HG03025 (cell line): ENCODE measurements around the gene DYNC2H1.
A peak's percentile ranks its signal among the peaks of the same experiment; 100 is the strongest.

ENCODE experiments used
- ATAC-seq: cut with Tn5 transposase; IDR thresholded peaks from one replicate; pipeline ENCODE4 v1.9.1; 2021; ENCODE audit warnings: mild to moderate bottlenecking, moderate library complexity; ENCODE audit not compliant: unreplicated experiment, low FRiP score

The DYNC2H1 gene

GRCh38 chr11:103108933-103109817 lies at the start of gene DYNC2H1:
Gene DYNC2H1, plus strand, starts transcription at chr11:103109426. Its CDS starts 149 bp downstream, at chr11:103109575.
- ATAC-seq = peak; percentile 100

GRCh38 chr11:103061656-103062055 lies 47.6 kb upstream of the DYNC2H1 start:
- ATAC-seq = no peak

- ATAC-seq = no peak
Measured at GRCh38 chr11:103067118-103067517, 42.1 kb upstream of the DYNC2H1 start.

- no peak for ATAC-seq
Measured at GRCh38 chr11:103069367-103069766, 39.9 kb upstream of the DYNC2H1 start.

- no peak for ATAC-seq
Measured at GRCh38 chr11:103070142-103070541, 39.1 kb upstream of the DYNC2H1 start.

- ATAC-seq = no peak
Measured at GRCh38 chr11:103071008-103071407, 38.2 kb upstream of the DYNC2H1 start.

GRCh38 chr11:103076361-103076760 lies 32.9 kb upstream of the DYNC2H1 start:
- ATAC-seq = no peak

- no peak for ATAC-seq
Measured at GRCh38 chr11:103077554-103077953, 31.7 kb upstream of the DYNC2H1 start.

GRCh38 chr11:103078710-103079109 lies 30.5 kb upstream of the DYNC2H1 start:
- no peak for ATAC-seq

- ATAC-seq = no peak
Measured at GRCh38 chr11:103079833-103080232, 29.4 kb upstream of the DYNC2H1 start.

- no peak for ATAC-seq
Measured at GRCh38 chr11:103085758-103086365, 23.4 kb upstream of the DYNC2H1 start.

- no peak for ATAC-seq
Measured at GRCh38 chr11:103086461-103086860, 22.8 kb upstream of the DYNC2H1 start.

GRCh38 chr11:103091064-103091800 lies 18.0 kb upstream of the DYNC2H1 start:
- ATAC-seq = peak; percentile 47

GRCh38 chr11:103091801-103092524 lies 17.3 kb upstream of the DYNC2H1 start, which contains the start of gene DCUN1D5:
Gene DCUN1D5, minus strand, starts transcription at chr11:103092160. Its CDS starts 288 bp downstream, at chr11:103091872.
- peak; percentile 100 for ATAC-seq

- ATAC-seq = no peak
Measured at GRCh38 chr11:103097279-103097678, 11.9 kb upstream of the DYNC2H1 start.

- ATAC-seq = peak; percentile 5
Measured at GRCh38 chr11:103109818-103110388, 677 bp downstream of the DYNC2H1 start.

GRCh38 chr11:103110391-103110790 lies 1.2 kb downstream of the DYNC2H1 start:
- no peak for ATAC-seq

- no peak for ATAC-seq
Measured at GRCh38 chr11:103111400-103111799, 2.2 kb downstream of the DYNC2H1 start.

GRCh38 chr11:103112364-103112763 lies 3.1 kb downstream of the DYNC2H1 start:
- ATAC-seq = no peak

- ATAC-seq = no peak
Measured at GRCh38 chr11:103114836-103115235, 5.6 kb downstream of the DYNC2H1 start.
